Measurements from ENCODE around the gene CEND1. TPM values are rescaled to one million over a fixed set of nuclear protein-coding genes. Genes with fewer than 3 reads are reported as not detected.

Gene CEND1
- total RNA-seq, 4 donors from 2014 or later, result not detected

- ATAC-seq (ENCODE audit: low FRiP score), result no peak
- DNase-seq (ENCODE audit: low spot score), result no peak
- TF ChIP-seq CTCF (IDR thresholded peaks at IDR 0.05), result no peak
Observed at GRCh38 chr11:831118-831864, 41.4 kb upstream of the CEND1 start.

GRCh38 chr11:830295-831117, 40.6 kb upstream of the CEND1 start:
- no peak for TF ChIP-seq CTCF (IDR thresholded peaks at IDR 0.05)
- DNase-seq (ENCODE audit: low spot score) (no peak), ATAC-seq (ENCODE audit: low FRiP score) (peak; percentile 42)

DNA sequence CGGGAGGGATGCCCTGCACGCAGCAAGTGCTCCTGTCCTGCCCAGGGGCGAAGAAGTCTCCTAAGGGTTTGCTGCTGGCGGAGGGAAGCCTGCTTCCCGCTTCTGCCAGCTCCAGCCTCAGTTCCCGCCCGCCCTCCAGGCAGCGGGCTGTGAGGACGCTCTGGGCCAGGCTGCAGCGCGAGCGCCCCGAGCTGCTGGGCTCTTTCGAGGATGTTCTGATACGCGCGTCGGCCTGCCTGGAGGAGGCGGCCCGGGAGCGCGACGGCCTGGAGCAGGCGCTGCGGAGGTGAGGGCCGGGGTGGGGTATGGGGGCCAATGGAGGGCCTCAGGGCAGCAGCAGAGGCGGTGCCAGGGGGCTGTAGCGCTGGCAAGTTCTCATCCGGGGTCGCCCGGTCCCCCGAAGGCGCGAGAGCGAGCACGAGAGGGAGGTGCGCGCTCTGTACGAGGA, 40.0 kb upstream of the CEND1 start:
- no peak for TF ChIP-seq CTCF (IDR thresholded peaks at IDR 0.05)
- DNase-seq (ENCODE audit: low spot score) (no peak), ATAC-seq (ENCODE audit: low FRiP score) (no peak)

- DNase-seq (ENCODE audit: low spot score) (no peak), ATAC-seq (ENCODE audit: low FRiP score) (peak; percentile 17)
- no peak for TF ChIP-seq CTCF (IDR thresholded peaks at IDR 0.05)
Observed at GRCh38 chr11:829176-829846, 39.4 kb upstream of the CEND1 start.

GRCh38 chr11:828506-829175, 38.8 kb upstream of the CEND1 start:
- TF ChIP-seq CTCF (IDR thresholded peaks at IDR 0.05), result no peak
- no peak for DNase-seq (ENCODE audit: low spot score)
- no peak for ATAC-seq (ENCODE audit: low FRiP score)

DNA sequence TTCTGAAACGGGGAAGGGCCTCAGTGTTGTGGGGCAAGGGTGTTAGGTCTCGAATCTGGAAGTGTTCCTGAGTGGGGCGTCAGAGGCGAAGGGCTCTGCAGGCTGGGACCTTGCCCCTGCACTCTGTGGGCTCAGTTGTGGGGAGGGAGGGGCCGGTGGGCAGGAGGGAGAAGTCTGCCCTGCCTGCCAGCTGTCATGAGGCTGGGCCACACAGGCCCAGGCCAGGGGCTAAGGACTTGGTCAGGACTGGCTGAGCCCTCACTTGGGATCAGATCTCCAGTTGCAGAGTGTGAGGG, 38.0 kb upstream of the CEND1 start, which contains the start of gene CRACR2B:
TSS of gene CRACR2B (plus strand) at position 23 of the 296 bp plus-strand sequence. CDS start 689 bp downstream, outside the sequence.
- ATAC-seq (ENCODE audit: low FRiP score) (no peak), DNase-seq (ENCODE audit: low spot score) (no peak)
- no peak for TF ChIP-seq CTCF (IDR thresholded peaks at IDR 0.05)

Measured in omental fat pad (tissue), 4 donors.